Raji (cell line): ENCODE measurements around the gene TEX9.

Experiments used
- POLR2A ChIP-seq: IDR thresholded peaks from 2 replicates; pipeline ENCODE4 v1.6.1; 2011; ENCODE audit warnings: low read depth, low read length, control low read depth; ENCODE audit not compliant: insufficient read depth

TEX9 gene

GRCh38 chr15:56411122-56411749 is 46.0 kb downstream of the TEX9 start:
- TF ChIP-seq POLR2A: no peak

- TF ChIP-seq POLR2A: no peak
Measured at GRCh38 chr15:56425276-56425675, 60.0 kb downstream of the TEX9 start.

DNA sequence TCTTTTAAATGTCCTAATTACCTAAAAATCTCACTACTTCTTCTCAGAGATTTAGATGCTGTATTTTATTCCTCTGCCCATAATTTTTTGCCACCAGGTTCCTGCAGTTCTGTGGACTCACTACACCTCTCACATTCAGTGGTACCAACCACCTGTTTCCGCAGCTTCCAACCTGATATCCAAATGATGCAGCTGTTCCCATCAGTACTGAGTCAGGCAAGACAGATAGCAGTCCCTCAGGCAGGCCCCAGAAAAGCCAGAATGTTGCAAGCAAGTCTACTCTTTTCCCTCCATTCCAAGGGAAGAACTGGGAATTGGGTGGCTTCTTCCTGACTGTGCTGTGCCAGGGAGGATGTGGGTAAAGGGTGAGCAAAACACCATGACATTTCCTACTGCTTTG is 60.8 kb downstream of the TEX9 start:
- no peak for TF ChIP-seq POLR2A

GRCh38 chr15:56428821-56429458 is 63.7 kb downstream of the TEX9 start:
- TF ChIP-seq POLR2A: no peak

- no peak for TF ChIP-seq POLR2A
Measured at GRCh38 chr15:56432304-56432703, 67.1 kb downstream of the TEX9 start.

GRCh38 chr15:56440214-56440770 is 75.1 kb downstream of the TEX9 start:
- TF ChIP-seq POLR2A: no peak

DNA sequence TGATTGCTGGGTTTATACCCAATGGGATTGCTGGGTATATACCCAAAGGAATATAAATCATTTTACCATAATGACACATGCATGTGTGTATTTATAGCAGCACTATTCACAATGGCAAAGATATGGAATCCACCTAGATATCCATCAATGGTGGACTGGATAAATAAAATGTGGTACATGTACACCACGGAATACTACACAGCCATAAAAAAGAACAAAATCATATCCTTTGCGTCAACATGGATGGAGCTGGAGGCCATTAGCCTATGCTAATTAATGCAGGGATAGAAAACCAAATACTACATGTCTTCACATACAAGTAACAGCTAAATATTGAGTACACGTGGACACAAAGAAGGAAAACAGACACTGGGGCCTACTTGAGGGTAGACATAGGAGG is 77.1 kb downstream of the TEX9 start:
- no peak for TF ChIP-seq POLR2A

DNA sequence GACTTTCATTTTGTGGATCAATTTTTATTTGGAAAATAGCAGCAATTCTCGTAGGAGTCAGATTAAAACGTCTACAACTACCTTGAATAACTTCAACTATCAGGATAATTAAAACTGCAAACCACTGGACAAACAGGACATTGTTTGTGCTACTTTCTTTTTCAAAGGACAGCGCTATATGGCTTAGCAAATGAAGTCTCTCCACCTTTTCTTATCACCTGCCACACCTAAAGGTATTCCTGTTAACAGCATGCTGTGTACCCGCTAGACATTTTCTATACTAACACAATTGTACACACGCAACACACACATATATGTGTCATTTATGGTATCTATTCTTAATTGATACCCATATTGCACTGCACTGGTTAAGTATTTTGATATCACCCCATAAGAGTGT is 80.5 kb downstream of the TEX9 start:
- TF ChIP-seq POLR2A: no peak

DNA sequence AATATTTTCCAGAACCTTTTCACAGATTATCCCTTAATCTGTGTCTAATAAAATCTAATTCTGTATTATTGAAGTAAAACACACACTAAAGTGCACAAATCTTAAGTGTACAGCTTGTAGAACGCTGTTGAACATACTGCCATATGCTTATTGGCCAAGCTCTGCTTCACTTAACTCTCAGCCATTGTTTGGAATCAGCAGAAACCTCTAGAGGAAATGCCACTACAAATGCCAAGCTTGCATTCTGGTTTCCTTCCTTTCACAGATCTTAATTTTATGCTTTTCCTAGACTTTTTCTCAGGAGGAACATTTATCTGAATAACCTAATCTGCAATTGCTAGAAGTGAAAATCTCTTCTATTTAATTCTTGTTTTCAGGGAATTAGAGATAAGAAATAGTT is 89.6 kb downstream of the TEX9 start:
- TF ChIP-seq POLR2A: no peak

- no peak for TF ChIP-seq POLR2A
Measured at GRCh38 chr15:56456229-56456628, 91.0 kb downstream of the TEX9 start.

DNA sequence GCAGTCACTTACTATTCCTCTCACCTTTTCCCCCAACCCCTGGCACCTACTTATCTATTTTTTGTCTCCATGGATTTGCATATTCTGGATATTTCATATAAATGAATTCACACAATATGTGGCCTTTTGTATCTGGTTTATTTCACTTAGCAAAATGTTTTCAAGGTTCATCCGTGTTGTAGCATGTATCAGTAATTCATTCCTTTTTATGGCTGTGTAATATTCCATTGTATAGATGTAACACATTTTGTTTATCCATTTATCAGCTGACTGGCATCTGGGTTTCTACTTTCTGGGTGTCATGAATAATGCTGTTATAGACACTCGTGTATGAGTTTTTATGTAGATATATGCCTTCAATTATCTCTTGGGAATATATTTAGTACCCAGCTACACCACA is 93.9 kb downstream of the TEX9 start:
- TF ChIP-seq POLR2A: no peak

- TF ChIP-seq POLR2A: no peak
Measured at GRCh38 chr15:56460071-56460470, 94.8 kb downstream of the TEX9 start.

DNA sequence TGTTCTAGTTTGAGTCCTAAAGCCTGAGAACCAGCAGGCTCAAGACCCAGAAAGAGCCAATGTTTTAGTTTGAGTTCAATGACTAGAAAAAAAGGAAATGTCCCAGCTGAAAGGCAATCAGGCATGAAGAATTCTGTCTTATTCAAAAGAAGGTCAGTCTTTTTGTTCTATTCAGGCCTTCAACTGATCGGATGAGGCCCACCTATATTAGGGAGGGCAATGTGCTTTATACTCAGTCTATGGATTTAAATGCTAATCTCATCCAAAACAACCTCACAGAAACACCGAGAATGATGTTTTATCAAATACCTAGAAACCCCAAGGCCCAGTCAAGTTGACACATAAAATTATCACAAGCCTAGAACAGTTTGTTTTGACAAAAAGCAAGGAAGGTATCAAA is 95.7 kb downstream of the TEX9 start:
- no peak for TF ChIP-seq POLR2A

GRCh38 chr15:56464893-56465520 is 99.8 kb downstream of the TEX9 start, which contains the start of gene MNS1:
MNS1 (minus strand) TSS chr15:56465137; CDS start chr15:56464972, 165 bp downstream.
- TF ChIP-seq POLR2A: no peak

GRCh38 chr15:56467616-56468015 is 102.4 kb downstream of the TEX9 start:
- no peak for TF ChIP-seq POLR2A

- TF ChIP-seq POLR2A: no peak
Measured at GRCh38 chr15:56468401-56468800, 103.2 kb downstream of the TEX9 start.
